ENCODE data around the gene WDR44. TPM values are rescaled to one million over a fixed set of nuclear protein-coding genes. Genes with fewer than 3 reads are reported as not detected.

Gene WDR44
- total and polyA plus RNA-seq, 10 of the 15 experiments (the other 5 are each of a cell fraction or from before 2014, with no cell fraction given): 3.4 to 14.0 (median 11.6) TPM

- Histone ChIP-seq H3K79me2 (ENCODE audit: control insufficient read depth, insufficient read depth, low read length) (no peaks in the 10 kb centered on the region), H3K4me2 (ENCODE audit: control insufficient read depth, insufficient read depth) (no peak overlapping the region), H4K20me1 (ENCODE audit: control insufficient read depth, insufficient read depth) (no peaks in the 10 kb centered on the region), H2AFZ (ENCODE audit: control insufficient read depth, low read depth, low read length) (no peak overlapping the region), H3K36me3 (ENCODE audit: control insufficient read depth in 2 of 2, insufficient read depth in 2 of 2, low read length in 1 of 2) (no peaks in the 10 kb centered on the region), H3K4me3 (no peak overlapping the region), H3K9me3 (replicated peaks; ENCODE audit: control insufficient read depth, insufficient read depth, low read length) (no peaks in the 10 kb centered on the region; the same call in 2 of the 3 replicates), H3K27me3 (replicated peaks in 1 of 2; ENCODE audit: control insufficient read depth in 2 of 2, insufficient read depth in 2 of 2, low read length in 1 of 2) (no peaks in the 10 kb centered on the region), H3K9ac (ENCODE audit: control insufficient read depth, insufficient read depth, low read length) (no peak overlapping the region), H3K27ac (ENCODE audit: control insufficient read depth, insufficient read depth) (no peak overlapping the region), H3K4me1 (ENCODE audit: control insufficient read depth, insufficient read depth, low read length) (no peaks in the 10 kb centered on the region)
- TF ChIP-seq BMI1 (IDR thresholded peaks at IDR 0.05; ENCODE audit: borderline replicate concordance) (no peak), NBN (IDR thresholded peaks at IDR 0.05) (no peak), CTCF (IDR thresholded peaks at IDR 0.05 in 2 of 3, conservative IDR thresholded peaks at IDR 0.05 in 1 of 3; ENCODE audit: control insufficient read depth in 2 of 3, extremely low read depth in 1 of 3, insufficient read depth in 1 of 3, low read depth in 3 of 3, low read length in 3 of 3) (no peak), SUPT20H (IDR thresholded peaks at IDR 0.05; ENCODE audit: borderline replicate concordance, control insufficient read depth, low read depth, low read length) (no peak), EP300 (IDR thresholded peaks at IDR 0.05; ENCODE audit: borderline replicate concordance in 1 of 2, control insufficient read depth in 1 of 2, low read depth in 2 of 2, low read length in 2 of 2) (no peak), ZSCAN29 (IDR thresholded peaks at IDR 0.05) (no peak), SMARCA5 (IDR thresholded peaks at IDR 0.05) (no peak), ETV6 (conservative IDR thresholded peaks at IDR 0.05 in 1 of 2, IDR thresholded peaks at IDR 0.05 in 1 of 2; ENCODE audit: borderline replicate concordance in 1 of 2, low read depth in 1 of 2) (no peak), LARP7 (IDR thresholded peaks at IDR 0.05) (no peak), KAT2A (conservative IDR thresholded peaks at IDR 0.05; ENCODE audit: control insufficient read depth, low read depth, low read length) (no peak), ZNF207 (IDR thresholded peaks at IDR 0.05; ENCODE audit: borderline replicate concordance) (no peak), PAX8 (IDR thresholded peaks at IDR 0.05) (no peak), NFIC (IDR thresholded peaks at IDR 0.05; ENCODE audit: low read depth, low read length) (no peak), IRF3 (IDR thresholded peaks at IDR 0.05) (no peak), SIX5 (IDR thresholded peaks at IDR 0.05; ENCODE audit: low read depth, low read length, severe bottlenecking) (no peak), YBX1 (IDR thresholded peaks at IDR 0.05) (no peak), BCLAF1 (IDR thresholded peaks at IDR 0.05) (no peak), YY1 (IDR thresholded peaks at IDR 0.05; ENCODE audit: low read depth, low read length) (no peak), MXI1 (IDR thresholded peaks at IDR 0.05; ENCODE audit: low read depth, low read length) (no peak), HDAC6 (IDR thresholded peaks at IDR 0.05; ENCODE audit: unreplicated experiment) (no peak)
- WGBS (ENCODE audit: insufficient coverage, insufficient replicate concordance, low lambda C conversion rate, missing lambda C conversion rate): 48% methylated on average over 4 of the region's 4 CpGs
- CTCF ChIA-PET: no interaction called here
- in situ Hi-C loops (cut with MboI): no loop called here
- RAD21 ChIA-PET (ENCODE audit: unreplicated experiment): no interaction called here
- DNase-seq (ENCODE audit: low read depth, low spot score) (no peak), FAIRE-seq (no peak), ATAC-seq (no peak)
- no TSS peak for BruUV-seq (replicated peaks)
- POLR2A ChIA-PET: no interaction called here
- intact Hi-C loops (cut with micrococcal nuclease; ENCODE audit: unreplicated experiment): no loop called here
- SMC1A ChIA-PET (ENCODE audit: uncharacterized antibody, unreplicated experiment): no interaction called here
Measured at GRCh38 chrX:118475903-118476302, 130.0 kb downstream of the WDR44 start.

Data from GM12878 (cell line).